Mesendoderm (in vitro differentiated cells): Measurements from ENCODE around the gene DMTF1.

ENCODE experiments used
- DNase-seq: peaks from one replicate; pipeline ENCODE4 v3.0.0; 2013
- H2AK5ac ChIP-seq: 2 replicates; pipeline ENCODE4 v1.6.1; 2013; ENCODE audit warnings: low read length, inconsistent platforms
- H2BK120ac ChIP-seq: 2 replicates; pipeline ENCODE4 v1.6.1; 2013; ENCODE audit warnings: low read depth, mild to moderate bottlenecking, low read length, moderate library complexity, mixed read lengths
- H2BK15ac ChIP-seq: replicated peaks from 2 replicates; pipeline ENCODE4 v1.6.1; 2013; ENCODE audit warnings: low read depth, mild to moderate bottlenecking, moderate library complexity
- H2BK5ac ChIP-seq: 2 replicates; pipeline ENCODE4 v1.6.1; 2013; ENCODE audit warnings: low read length, inconsistent platforms
- H3K18ac ChIP-seq: 2 replicates; pipeline ENCODE4 v1.6.1; 2013; ENCODE audit warnings: mild to moderate bottlenecking, low read length, mixed read lengths
- H3K23ac ChIP-seq: one replicate; pipeline ENCODE4 v1.6.1; 2013; ENCODE audit warnings: low read length
- H3K27ac ChIP-seq: 2 replicates; pipeline ENCODE4 v1.5.1; 2013; ENCODE audit warnings: low read depth, mild to moderate bottlenecking, inconsistent platforms, low read length, moderate library complexity
- H3K27me3 ChIP-seq: 2 replicates; pipeline ENCODE4 v1.6.1; 2013; ENCODE audit warnings: low read length, control low read depth, mild to moderate bottlenecking, inconsistent platforms; ENCODE audit not compliant: insufficient read depth, poor library complexity
- H3K36me3 ChIP-seq: 2 replicates; pipeline ENCODE4 v1.6.1; 2013; ENCODE audit warnings: low read length, inconsistent platforms; ENCODE audit not compliant: control insufficient read depth, insufficient read depth
- H3K4ac ChIP-seq: one replicate; pipeline ENCODE4 v1.6.1; 2013; ENCODE audit warnings: low read depth, mild to moderate bottlenecking, low read length, moderate library complexity
- H3K4me1 ChIP-seq: 2 replicates; pipeline ENCODE4 v1.6.1; 2013; ENCODE audit warnings: low read depth, low read length, inconsistent platforms; ENCODE audit not compliant: control insufficient read depth
- H3K4me2 ChIP-seq: 2 replicates; pipeline ENCODE4 v1.6.1; 2013; ENCODE audit warnings: low read length
- H3K4me3 ChIP-seq: 2 replicates; pipeline ENCODE4 v1.5.1; 2013; ENCODE audit warnings: mild to moderate bottlenecking, low read length
- H3K56ac ChIP-seq: one replicate; pipeline ENCODE4 v1.6.1; 2013; ENCODE audit warnings: low read length
- H3K79me1 ChIP-seq: 2 replicates; pipeline ENCODE4 v1.6.1; 2013; ENCODE audit warnings: low read length, inconsistent platforms
- H3K79me2 ChIP-seq: 2 replicates; pipeline ENCODE4 v1.6.1; 2013; ENCODE audit warnings: mild to moderate bottlenecking, low read length; ENCODE audit not compliant: control insufficient read depth, insufficient read depth
- H3K9ac ChIP-seq: 2 replicates; pipeline ENCODE4 v1.6.1; 2013; ENCODE audit warnings: low read length, inconsistent platforms
- H4K5ac ChIP-seq: one replicate; pipeline ENCODE4 v1.6.1; 2013; ENCODE audit warnings: low read length
- H4K8ac ChIP-seq: one replicate; pipeline ENCODE4 v1.6.1; 2013; ENCODE audit warnings: low read depth, mild to moderate bottlenecking, control low read depth, low read length, moderate library complexity
- WGBS: extraction: QIAGEN DNeasy Blood & Tissue Kit; methylation state at CpG from one replicate; pipeline ENCODE4 v1.1.7; 2013; ENCODE audit warnings: low lambda C conversion rate, missing lambda C conversion rate; ENCODE audit not compliant: insufficient coverage; ENCODE audit errors: extremely low coverage; 5-methylcytosine and 5-hydroxymethylcytosine counted together

The DMTF1 gene

GRCh38 chr7:87190783-87191182 is 38.5 kb downstream of the DMTF1 start:
- no peak for DNase-seq
- no peak overlapping the region for H3K4ac ChIP-seq
- H2BK5ac ChIP-seq: no peak overlapping the region
- WGBS: no CpG with 5 or more reads among the region's 3 CpGs
- no peak overlapping the region for H3K9ac ChIP-seq
- H3K18ac ChIP-seq: no peak overlapping the region
- no peak overlapping the region for H4K8ac ChIP-seq
- no peak overlapping the region for H2BK15ac ChIP-seq
- H3K79me1 ChIP-seq: peaks cover 1% of the 10 kb centered on the region
- H3K36me3 ChIP-seq: peaks cover 18% of the 10 kb centered on the region
- H3K23ac ChIP-seq: no peak overlapping the region
- H2AK5ac ChIP-seq: no peak overlapping the region
- no peak overlapping the region for H2BK120ac ChIP-seq
- no peak overlapping the region for H3K56ac ChIP-seq
- no peaks in the 10 kb centered on the region for H3K27me3 ChIP-seq
- no peak overlapping the region for H3K27ac ChIP-seq
- no peak overlapping the region for H3K4me3 ChIP-seq
- H3K4me1 ChIP-seq: no peaks in the 10 kb centered on the region
- no peaks in the 10 kb centered on the region for H3K79me2 ChIP-seq
- no peak overlapping the region for H4K5ac ChIP-seq
- no peak overlapping the region for H3K4me2 ChIP-seq

DNA sequence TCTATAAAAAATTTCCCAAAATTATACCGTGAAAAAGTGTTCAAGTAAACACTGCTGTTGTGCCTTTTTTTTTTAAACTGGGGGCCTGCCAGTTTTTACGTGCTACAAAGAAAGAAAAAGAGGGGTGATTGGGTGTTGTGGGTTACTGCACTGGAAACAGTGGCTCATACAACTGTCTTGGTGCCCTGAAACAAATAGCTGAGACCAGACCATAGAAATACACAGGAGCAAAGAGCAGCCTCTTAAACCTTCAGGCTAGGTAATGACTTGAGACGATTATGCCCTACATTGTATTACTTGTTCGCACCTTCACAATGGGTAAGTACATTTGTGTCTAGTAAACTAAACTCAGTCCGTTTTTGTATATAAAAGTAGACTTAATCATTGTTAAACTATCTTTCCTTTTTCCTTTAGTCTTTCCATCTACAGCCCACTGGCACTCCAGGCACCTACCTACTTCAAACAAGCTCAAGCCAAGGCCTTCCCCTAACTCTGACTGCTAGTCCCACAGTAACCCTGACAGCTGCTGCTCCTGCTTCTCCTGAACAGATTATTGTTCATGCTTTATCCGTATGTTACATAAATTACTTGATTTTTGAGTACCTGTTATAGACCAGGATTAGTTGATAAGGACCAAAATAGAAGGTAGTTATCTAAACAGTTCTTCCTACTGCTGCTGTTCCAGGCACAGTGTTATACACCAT is 40.7 kb downstream of the DMTF1 start:
- no peak overlapping the region for H2BK120ac ChIP-seq
- no peaks in the 10 kb centered on the region for H3K27me3 ChIP-seq
- H3K36me3 ChIP-seq: peaks cover 14% of the 10 kb centered on the region
- H3K4me3 ChIP-seq: no peak overlapping the region
- WGBS: no CpG with 5 or more reads among the region's 6 CpGs
- no peaks in the 10 kb centered on the region for H3K79me2 ChIP-seq
- H3K4me2 ChIP-seq: no peak overlapping the region
- no peak overlapping the region for H4K8ac ChIP-seq
- no peaks in the 10 kb centered on the region for H3K4me1 ChIP-seq
- H3K56ac ChIP-seq: no peak overlapping the region
- no peak for DNase-seq
- no peak overlapping the region for H3K23ac ChIP-seq
- H3K18ac ChIP-seq: no peak overlapping the region
- no peak overlapping the region for H3K27ac ChIP-seq
- H2BK15ac ChIP-seq: no peak overlapping the region
- no peaks in the 10 kb centered on the region for H3K79me1 ChIP-seq
- no peak overlapping the region for H2BK5ac ChIP-seq
- H3K9ac ChIP-seq: no peak overlapping the region
- H4K5ac ChIP-seq: no peak overlapping the region
- H3K4ac ChIP-seq: no peak overlapping the region
- H2AK5ac ChIP-seq: no peak overlapping the region

GRCh38 chr7:87193912-87194311 is 41.7 kb downstream of the DMTF1 start:
- Histone ChIP-seq H4K5ac (no peak overlapping the region), H3K4me1 (no peaks in the 10 kb centered on the region), H3K56ac (no peak overlapping the region), H3K4me2 (no peak overlapping the region), H3K23ac (no peak overlapping the region), H3K79me2 (no peaks in the 10 kb centered on the region), H3K27me3 (no peaks in the 10 kb centered on the region), H4K8ac (no peak overlapping the region), H2BK5ac (no peak overlapping the region), H2BK120ac (no peak overlapping the region), H3K18ac (no peak overlapping the region), H2BK15ac (no peak overlapping the region), H3K4ac (no peak overlapping the region), H3K4me3 (no peak overlapping the region), H3K27ac (no peak overlapping the region), H3K79me1 (no peaks in the 10 kb centered on the region), H3K36me3 (peaks cover 14% of the 10 kb centered on the region), H2AK5ac (no peak overlapping the region), H3K9ac (no peak overlapping the region)
- DNase-seq: no peak
- WGBS: no CpG with 5 or more reads among the region's 1 CpG

DNA sequence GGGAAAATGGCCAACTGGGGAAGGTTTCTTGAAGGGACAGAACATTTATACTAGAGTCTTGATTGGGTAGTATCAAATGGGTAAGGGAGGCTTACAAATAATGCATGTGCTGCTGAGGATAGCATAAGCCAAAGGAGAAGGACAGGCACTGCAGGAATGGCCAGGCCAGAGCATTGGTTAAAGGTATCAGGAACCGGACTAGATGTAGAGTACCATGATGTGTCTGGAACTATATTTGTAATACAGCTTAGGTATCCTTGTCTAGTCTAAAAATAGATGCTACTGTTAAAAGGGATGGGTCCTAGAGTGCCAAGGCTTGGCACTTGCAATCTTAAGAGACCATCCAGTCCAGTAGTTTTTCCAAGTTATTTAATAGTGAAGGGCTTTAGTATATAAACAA is 47.0 kb downstream of the DMTF1 start:
- H3K27me3 ChIP-seq: no peaks in the 10 kb centered on the region
- no peak overlapping the region for H2BK120ac ChIP-seq
- WGBS: no CpG with 5 or more reads among the region's 1 CpG
- no peak overlapping the region for H3K18ac ChIP-seq
- H2BK5ac ChIP-seq: no peak overlapping the region
- no peak overlapping the region for H2BK15ac ChIP-seq
- peaks cover 4% of the 10 kb centered on the region for H3K36me3 ChIP-seq
- no peak overlapping the region for H3K9ac ChIP-seq
- no peak overlapping the region for H3K23ac ChIP-seq
- no peak overlapping the region for H3K4me3 ChIP-seq
- no peak overlapping the region for H4K8ac ChIP-seq
- no peaks in the 10 kb centered on the region for H3K4me1 ChIP-seq
- no peak overlapping the region for H4K5ac ChIP-seq
- H3K27ac ChIP-seq: no peak overlapping the region
- H3K4me2 ChIP-seq: no peak overlapping the region
- H3K79me2 ChIP-seq: peaks cover 21% of the 10 kb centered on the region
- H3K56ac ChIP-seq: no peak overlapping the region
- no peak overlapping the region for H2AK5ac ChIP-seq
- no peak overlapping the region for H3K4ac ChIP-seq
- DNase-seq: no peak
- peaks cover 8% of the 10 kb centered on the region for H3K79me1 ChIP-seq

GRCh38 chr7:87199700-87200450 is 47.6 kb downstream of the DMTF1 start:
- Histone ChIP-seq H2BK15ac (no peak overlapping the region), H3K9ac (no peak overlapping the region), H3K27me3 (no peaks in the 10 kb centered on the region), H3K4me1 (no peaks in the 10 kb centered on the region), H2BK5ac (no peak overlapping the region), H4K8ac (no peak overlapping the region), H3K4me3 (no peak overlapping the region), H3K79me1 (peaks cover 11% of the 10 kb centered on the region), H3K18ac (no peak overlapping the region), H3K56ac (no peak overlapping the region), H4K5ac (no peak overlapping the region), H2AK5ac (no peak overlapping the region), H3K23ac (no peak overlapping the region), H2BK120ac (no peak overlapping the region), H3K27ac (no peak overlapping the region), H3K4ac (no peak overlapping the region), H3K4me2 (no peak overlapping the region), H3K36me3 (peaks cover 4% of the 10 kb centered on the region), H3K79me2 (peaks cover 24% of the 10 kb centered on the region)
- DNase-seq: no peak
- no CpG with 5 or more reads among the region's 6 CpGs for WGBS
